Parathyroid adenoma (tissue), 2 donors: ENCODE data around the gene MAPT.

Source experiments
- H2AFZ ChIP-seq: fragments of 300-600 bp; sonication (generic); one replicate; pipeline ENCODE4 v1.7.0; 2017; ENCODE audit warnings: antibody characterized with exemption, mild to moderate bottlenecking
- H3K27ac ChIP-seq: fragments of 300-600 bp; sonication (generic); one replicate; pipeline ENCODE4 v1.7.0; 2017
- H3K27me3 ChIP-seq: fragments of 300-600 bp; sonication (generic); one replicate; pipeline ENCODE4 v1.7.0; 2017; ENCODE audit warnings: low read length; ENCODE audit not compliant: control insufficient read depth, insufficient read depth
- H3K36me3 ChIP-seq: fragments of 300-600 bp; sonication (generic); one replicate; pipeline ENCODE4 v1.7.0; 2017; ENCODE audit warnings: low read length; ENCODE audit not compliant: control insufficient read depth, insufficient read depth
- H3K4me1 ChIP-seq: fragments of 300-600 bp; sonication (generic); one replicate; pipeline ENCODE4 v1.7.0; 2017; ENCODE audit warnings: control low read depth
- H3K4me2 ChIP-seq: fragments of 300-600 bp; sonication (generic); one replicate; pipeline ENCODE4 v1.7.0; 2017; ENCODE audit warnings: low read length
- H3K4me3 ChIP-seq: fragments of 300-600 bp; sonication (generic); one replicate; pipeline ENCODE4 v1.7.0; 2017; ENCODE audit warnings: low read depth, low read length
- H3K79me2 ChIP-seq: fragments of 300-600 bp; sonication (generic); one replicate; pipeline ENCODE4 v1.7.0; 2017; ENCODE audit warnings: control low read depth
- H3K9ac ChIP-seq: fragments of 300-600 bp; sonication (generic); one replicate; pipeline ENCODE4 v1.7.0; 2017; ENCODE audit warnings: mild to moderate bottlenecking
- H3K9me3 ChIP-seq: fragments of 300-600 bp; sonication (generic); one replicate; pipeline ENCODE4 v1.7.0; 2017; ENCODE audit warnings: low read length; ENCODE audit not compliant: control insufficient read depth
- CTCF ChIP-seq: fragments of 300-600 bp; sonication (generic); IDR thresholded peaks from one replicate; pipeline ENCODE4 v1.7.0; 2017; ENCODE audit warnings: antibody characterized with exemption, mild to moderate bottlenecking
- donor health status: primary hyperparathyroidism.

Gene MAPT

GRCh38 chr17:46046957-46047356 is 152.6 kb downstream of the MAPT start:
- Histone ChIP-seq H3K79me2 (peaks cover 6% of the 10 kb centered on the region), H2AFZ (no peak overlapping the region), H3K4me1 (peaks cover 11% of the 10 kb centered on the region), H3K27ac (no peak overlapping the region), H3K9me3 (no peaks in the 10 kb centered on the region), H3K4me3 (no peak overlapping the region), H3K27me3 (no peaks in the 10 kb centered on the region), H3K9ac (no peak overlapping the region), H3K36me3 (no peaks in the 10 kb centered on the region), H3K4me2 (no peak overlapping the region)
- TF ChIP-seq CTCF, result no peak

DNA sequence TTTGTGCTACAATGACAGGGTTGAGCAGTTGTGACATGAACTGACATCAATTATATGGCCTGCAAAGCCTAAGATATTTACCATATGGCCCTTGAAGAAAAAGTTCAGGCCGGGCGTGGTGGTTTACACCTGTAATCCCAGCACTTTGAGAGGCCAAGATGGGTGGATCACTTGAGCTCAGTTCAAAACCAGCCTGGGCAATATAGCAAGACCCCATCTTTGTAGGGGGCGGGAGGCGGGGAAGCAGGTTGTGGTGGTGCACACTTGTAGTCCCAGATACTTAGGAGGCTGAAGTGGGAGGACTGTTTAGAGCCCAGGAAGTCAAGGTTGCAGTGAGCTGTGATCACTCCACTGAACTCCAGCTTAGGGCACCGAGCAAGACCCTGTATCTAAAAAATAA is 153.0 kb downstream of the MAPT start:
- Histone ChIP-seq H3K36me3 (no peaks in the 10 kb centered on the region), H3K4me1 (peaks cover 11% of the 10 kb centered on the region), H3K4me3 (no peak overlapping the region), H3K9me3 (no peaks in the 10 kb centered on the region), H3K4me2 (no peak overlapping the region), H3K79me2 (peaks cover 6% of the 10 kb centered on the region), H2AFZ (no peak overlapping the region), H3K27ac (no peak overlapping the region), H3K9ac (no peak overlapping the region), H3K27me3 (no peaks in the 10 kb centered on the region)
- no peak for TF ChIP-seq CTCF

GRCh38 chr17:46047856-46048255 is 153.5 kb downstream of the MAPT start:
- Histone ChIP-seq H3K9ac (no peak overlapping the region), H3K79me2 (peaks cover 6% of the 10 kb centered on the region), H3K4me1 (peaks cover 11% of the 10 kb centered on the region), H3K27ac (no peak overlapping the region), H3K4me3 (no peak overlapping the region), H3K9me3 (no peaks in the 10 kb centered on the region), H3K36me3 (no peaks in the 10 kb centered on the region), H3K27me3 (no peaks in the 10 kb centered on the region), H2AFZ (no peak overlapping the region), H3K4me2 (no peak overlapping the region)
- TF ChIP-seq CTCF, result no peak

- Histone ChIP-seq H2AFZ (no peak overlapping the region), H3K9me3 (no peaks in the 10 kb centered on the region), H3K27me3 (no peaks in the 10 kb centered on the region), H3K36me3 (no peaks in the 10 kb centered on the region), H3K9ac (no peak overlapping the region), H3K27ac (no peak overlapping the region), H3K79me2 (peaks cover 9% of the 10 kb centered on the region), H3K4me2 (no peak overlapping the region), H3K4me3 (no peak overlapping the region), H3K4me1 (peaks cover 3% of the 10 kb centered on the region)
- TF ChIP-seq CTCF, result no peak
Observed at GRCh38 chr17:46049656-46050055, 155.3 kb downstream of the MAPT start.

DNA sequence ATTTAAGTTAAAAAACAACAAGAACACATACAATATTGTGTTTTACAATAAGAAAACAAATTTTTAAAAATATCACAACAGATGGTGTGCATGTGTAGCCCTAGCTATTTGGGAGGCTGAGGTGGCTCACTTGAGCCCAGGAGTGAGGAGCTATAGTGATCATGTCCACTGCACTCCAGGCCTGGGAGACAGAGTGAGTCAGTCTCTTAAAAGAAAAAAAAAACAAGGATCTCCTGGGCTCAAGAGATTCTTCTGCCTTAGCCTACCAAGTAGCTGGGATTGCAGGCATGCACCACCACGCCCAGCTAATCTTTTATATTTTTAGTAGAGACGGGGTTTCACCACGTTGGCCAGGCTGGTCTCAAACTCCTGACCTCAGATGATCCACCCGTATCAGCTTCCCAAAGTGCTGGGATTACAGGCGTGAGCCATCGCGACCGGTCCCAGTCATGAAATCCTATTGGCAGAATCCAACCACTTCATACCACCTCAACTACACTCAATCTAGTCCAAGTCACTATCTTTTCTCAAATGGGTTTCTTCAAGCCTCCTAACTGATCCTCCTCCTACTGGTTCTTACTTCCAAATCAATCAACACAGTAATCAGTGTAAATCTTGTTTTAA is 159.7 kb downstream of the MAPT start:
- H3K4me1 ChIP-seq, result peaks cover 4% of the 10 kb centered on the region
- TF ChIP-seq CTCF, result no peak
- H3K4me3 ChIP-seq, result no peak overlapping the region
- H3K4me2 ChIP-seq, result no peak overlapping the region
- no peaks in the 10 kb centered on the region for H3K27me3 ChIP-seq
- no peak overlapping the region for H3K9ac ChIP-seq
- H3K36me3 ChIP-seq, result no peaks in the 10 kb centered on the region
- H2AFZ ChIP-seq, result no peak overlapping the region
- peaks cover 14% of the 10 kb centered on the region for H3K79me2 ChIP-seq
- no peak overlapping the region for H3K27ac ChIP-seq
- H3K9me3 ChIP-seq, result no peaks in the 10 kb centered on the region
